DOHH2 (cell line): ENCODE measurements around the gene TRAF3.
"Not testable (repeated sequence)": the region's sequence is repeated elsewhere in the genome, so short reads cannot be mapped to it uniquely, and the experiment has no call there.

Source experiments
- H3F3A ChIP-seq: fragments of 200-600 bp; sonication (generic), shearing (Covaris generic); 2 replicates; pipeline ENCODE4 v1.6.0; 2016; ENCODE audit warnings: antibody characterized with exemption, mild to moderate bottlenecking; ENCODE audit not compliant: control insufficient read depth, insufficient read depth
- H3K27ac ChIP-seq: fragments of 200-600 bp; sonication (generic); 2 replicates; pipeline ENCODE4 v1.5.1; 2014; ENCODE audit warnings: low read depth, mild to moderate bottlenecking, low read length, moderate library complexity
- H3K27me3 ChIP-seq: fragments of 200-600 bp; sonication (generic); 2 replicates; pipeline ENCODE4 v1.6.1; 2014; ENCODE audit warnings: mild to moderate bottlenecking, low read length, mixed read lengths; ENCODE audit not compliant: control insufficient read depth
- H3K36me3 ChIP-seq: fragments of 200-600 bp; sonication (generic); 2 replicates; pipeline ENCODE4 v1.6.1; 2014; ENCODE audit warnings: mild to moderate bottlenecking, low read length, moderate library complexity, mixed read lengths; ENCODE audit not compliant: control insufficient read depth
- H3K4me1 ChIP-seq: fragments of 200-600 bp; sonication (generic); 2 replicates; pipeline ENCODE4 v1.6.1; 2014; ENCODE audit warnings: mild to moderate bottlenecking, low read length, mixed read lengths; ENCODE audit not compliant: control insufficient read depth
- H3K4me2 ChIP-seq: fragments of 200-600 bp; sonication (generic); 2 replicates; pipeline ENCODE4 v1.6.0; 2014; ENCODE audit warnings: mild to moderate bottlenecking, low read length, moderate library complexity
- H3K4me3 ChIP-seq: fragments of 200-600 bp; sonication (generic); 2 replicates; pipeline ENCODE4 v1.5.1; 2014; ENCODE audit warnings: mild to moderate bottlenecking, low read length, mixed read lengths
- H3K79me2 ChIP-seq: fragments of 200-600 bp; sonication (generic); 2 replicates; pipeline ENCODE4 v1.6.1; 2014; ENCODE audit warnings: mild to moderate bottlenecking, low read length, mixed read lengths; ENCODE audit not compliant: control insufficient read depth
- H3K9me2 ChIP-seq: fragments of 200-600 bp; sonication (generic); replicated peaks from 2 replicates; pipeline ENCODE4 v1.6.1; 2014; ENCODE audit warnings: mild to moderate bottlenecking, low read length, mixed read lengths; ENCODE audit not compliant: control insufficient read depth
- H3K9me3 ChIP-seq: fragments of 200-600 bp; sonication (generic); 2 replicates; pipeline ENCODE4 v1.6.1; 2014; ENCODE audit warnings: antibody characterized with exemption, low read length, mixed read lengths; ENCODE audit not compliant: control insufficient read depth, insufficient read depth
- H4K20me1 ChIP-seq: fragments of 200-600 bp; sonication (generic); 2 replicates; pipeline ENCODE4 v1.6.0; 2014; ENCODE audit warnings: low read depth, mild to moderate bottlenecking, antibody characterized with exemption, low read length, moderate library complexity; ENCODE audit not compliant: control insufficient read depth, insufficient read depth
- EZH2phosphoT487 ChIP-seq: fragments of 200-600 bp; sonication (generic); IDR thresholded peaks from 2 replicates; pipeline ENCODE4 v1.6.1; 2017; ENCODE audit warnings: borderline replicate concordance, mild to moderate bottlenecking, antibody characterized with exemption, low read length, moderate library complexity, mixed read lengths
- TF ChIP-seq, protein P1 (sequence below): fragments of 200-600 bp; sonication (generic); IDR thresholded peaks from one replicate; pipeline ENCODE4 v1.5.1; 2014; ENCODE audit warnings: antibody characterized with exemption, mild to moderate bottlenecking, low read depth, low read length; ENCODE audit not compliant: poor library complexity, severe bottlenecking

TRAF3 gene

DNA sequence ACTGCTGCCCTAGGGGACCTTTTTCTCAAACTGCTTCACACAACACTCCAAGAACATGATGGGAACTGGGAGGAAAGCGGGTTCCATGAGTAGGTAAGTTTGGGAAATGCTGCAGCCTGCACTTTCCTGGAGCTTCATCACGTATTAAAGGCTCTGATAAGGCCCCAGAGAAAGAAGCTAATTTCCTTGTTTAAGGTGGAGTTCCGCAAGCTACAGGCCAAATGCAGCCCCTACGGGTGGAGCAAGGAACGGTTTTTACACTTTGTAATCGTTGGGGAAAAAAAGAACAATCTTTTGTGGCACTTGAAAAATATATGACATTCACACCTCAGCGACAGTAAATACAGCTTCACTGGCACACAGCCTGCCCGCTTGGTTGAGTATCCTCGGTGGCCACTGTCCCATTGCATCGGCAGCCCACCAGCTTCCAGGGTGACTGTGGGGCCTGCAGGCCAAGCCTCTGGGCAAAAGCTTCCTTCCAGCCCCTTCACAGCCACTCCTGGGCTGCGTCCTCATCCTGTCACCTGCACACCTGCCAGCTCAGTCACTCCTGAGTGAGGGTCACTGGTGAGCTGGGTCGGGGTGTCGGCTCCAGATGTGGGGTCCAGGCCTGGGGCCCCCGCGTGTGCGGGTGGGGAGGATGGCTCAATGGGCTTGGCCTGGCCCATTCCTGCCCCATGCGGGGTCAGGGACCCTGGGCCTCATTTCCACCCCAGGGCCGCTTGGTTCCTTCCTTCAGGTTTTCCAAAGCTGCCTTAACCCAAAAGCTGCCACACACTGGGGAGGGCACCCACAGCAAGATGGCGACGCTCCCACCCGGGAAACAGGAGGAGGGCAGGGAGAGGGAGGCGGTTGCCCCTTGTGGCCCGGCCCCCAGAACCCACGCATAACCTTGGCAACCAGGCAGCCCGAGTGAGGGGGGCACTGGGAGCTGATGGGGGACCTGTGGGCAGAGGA lies 147.7 kb downstream of the TRAF3 start:
- Histone ChIP-seq H3K9me2 (no peaks in the 10 kb centered on the region), H3K27me3 (peaks cover 24% of the 10 kb centered on the region), H4K20me1 (no peaks in the 10 kb centered on the region; the same call in 1 of the 2 replicates), H3K36me3 (no peaks in the 10 kb centered on the region), H3K79me2 (peaks cover 13% of the 10 kb centered on the region), H3K4me2 (no peak overlapping the region), H3K4me3 (no peak overlapping the region), H3F3A (peaks cover 3% of the 10 kb centered on the region; the same call in 1 of the 2 replicates), H3K9me3 (peaks cover 2% of the 10 kb centered on the region; the same call in 1 of the 2 replicates), H3K4me1 (peaks cover 34% of the 10 kb centered on the region), H3K27ac (no peak overlapping the region)
- TF ChIP-seq EZH2phosphoT487: no peak
- TF ChIP-seq, protein P1, sequence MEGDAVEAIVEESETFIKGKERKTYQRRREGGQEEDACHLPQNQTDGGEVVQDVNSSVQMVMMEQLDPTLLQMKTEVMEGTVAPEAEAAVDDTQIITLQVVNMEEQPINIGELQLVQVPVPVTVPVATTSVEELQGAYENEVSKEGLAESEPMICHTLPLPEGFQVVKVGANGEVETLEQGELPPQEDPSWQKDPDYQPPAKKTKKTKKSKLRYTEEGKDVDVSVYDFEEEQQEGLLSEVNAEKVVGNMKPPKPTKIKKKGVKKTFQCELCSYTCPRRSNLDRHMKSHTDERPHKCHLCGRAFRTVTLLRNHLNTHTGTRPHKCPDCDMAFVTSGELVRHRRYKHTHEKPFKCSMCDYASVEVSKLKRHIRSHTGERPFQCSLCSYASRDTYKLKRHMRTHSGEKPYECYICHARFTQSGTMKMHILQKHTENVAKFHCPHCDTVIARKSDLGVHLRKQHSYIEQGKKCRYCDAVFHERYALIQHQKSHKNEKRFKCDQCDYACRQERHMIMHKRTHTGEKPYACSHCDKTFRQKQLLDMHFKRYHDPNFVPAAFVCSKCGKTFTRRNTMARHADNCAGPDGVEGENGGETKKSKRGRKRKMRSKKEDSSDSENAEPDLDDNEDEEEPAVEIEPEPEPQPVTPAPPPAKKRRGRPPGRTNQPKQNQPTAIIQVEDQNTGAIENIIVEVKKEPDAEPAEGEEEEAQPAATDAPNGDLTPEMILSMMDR: no peak

GRCh38 chr14:102925646-102926045 lies 148.4 kb downstream of the TRAF3 start:
- Histone ChIP-seq H4K20me1 (no peaks in the 10 kb centered on the region; the same call in 1 of the 2 replicates), H3K9me2 (no peaks in the 10 kb centered on the region), H3K4me2 (no peak overlapping the region), H3K36me3 (peaks cover 2% of the 10 kb centered on the region; the same call in 1 of the 2 replicates), H3K9me3 (0 out of 2 replicates have a peak, but pooled peaks cover 2% of the 10 kb centered on the region), H3K79me2 (peaks cover 15% of the 10 kb centered on the region), H3K4me1 (peaks cover 39% of the 10 kb centered on the region), H3F3A (peaks cover 3% of the 10 kb centered on the region; the same call in 1 of the 2 replicates), H3K27me3 (peaks cover 24% of the 10 kb centered on the region), H3K4me3 (no peak overlapping the region), H3K27ac (no peak overlapping the region)
- TF ChIP-seq, protein P1: no peak
- no peak for TF ChIP-seq EZH2phosphoT487

DNA sequence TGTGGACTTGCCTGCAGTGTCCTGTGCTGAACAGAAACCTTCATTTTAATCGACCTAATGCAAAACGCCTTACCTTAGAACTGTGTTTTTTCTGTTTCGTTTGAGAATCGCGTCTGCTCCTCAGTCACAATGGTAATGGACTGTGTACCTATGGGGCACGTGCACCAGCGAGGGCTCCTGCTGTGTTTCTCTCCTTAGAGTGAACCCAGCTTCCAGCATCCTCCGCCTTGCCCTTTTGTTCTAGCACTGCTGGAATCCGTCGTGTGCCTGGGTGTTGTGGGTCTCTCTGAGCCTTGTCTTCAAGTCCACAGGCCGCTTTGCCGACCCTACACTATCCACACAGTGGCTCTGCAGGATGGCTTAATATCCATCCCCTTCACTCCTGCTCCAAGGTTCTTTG lies 148.9 kb downstream of the TRAF3 start:
- H3K4me3 ChIP-seq: no peak overlapping the region
- H3K9me2 ChIP-seq: no peaks in the 10 kb centered on the region
- no peak for TF ChIP-seq EZH2phosphoT487
- TF ChIP-seq, protein P1: no peak
- no peaks in the 10 kb centered on the region; the same call in 1 of the 2 replicates for H4K20me1 ChIP-seq
- no peaks in the 10 kb centered on the region for H3K9me3 ChIP-seq
- peaks cover 3% of the 10 kb centered on the region; the same call in 1 of the 2 replicates for H3F3A ChIP-seq
- peaks cover 44% of the 10 kb centered on the region for H3K4me1 ChIP-seq
- H3K27me3 ChIP-seq: peaks cover 24% of the 10 kb centered on the region
- no peak overlapping the region for H3K4me2 ChIP-seq
- H3K36me3 ChIP-seq: peaks cover 6% of the 10 kb centered on the region; the same call in 1 of the 2 replicates
- H3K27ac ChIP-seq: no peak overlapping the region
- H3K79me2 ChIP-seq: peaks cover 20% of the 10 kb centered on the region

- H3K27me3 ChIP-seq: peaks cover 24% of the 10 kb centered on the region
- H3K4me1 ChIP-seq: peaks cover 51% of the 10 kb centered on the region
- peaks cover 13% of the 10 kb centered on the region; the same call in 1 of the 2 replicates for H3K36me3 ChIP-seq
- not testable (repeated sequence) for H3K27ac ChIP-seq, H4K20me1 ChIP-seq, H3K4me3 ChIP-seq, H3K9me2 ChIP-seq, H3F3A ChIP-seq, H3K4me2 ChIP-seq, H3K9me3 ChIP-seq
- H3K79me2 ChIP-seq: peaks cover 24% of the 10 kb centered on the region
These were observed 149.6 kb downstream of the TRAF3 start for GRCh38 chr14:102926840-102927239.
